HG03108 (cell line): ENCODE measurements around the gene PRKAG2.
"Not testable (repeated sequence)": the region's sequence is repeated elsewhere in the genome, so short reads cannot be mapped to it uniquely, and the experiment has no call there.

ENCODE experiments used
- ATAC-seq: cut with Tn5 transposase; IDR thresholded peaks from one replicate; pipeline ENCODE4 v1.9.1; 2021; ENCODE audit warnings: moderate library complexity; ENCODE audit not compliant: unreplicated experiment

The PRKAG2 gene

DNA sequence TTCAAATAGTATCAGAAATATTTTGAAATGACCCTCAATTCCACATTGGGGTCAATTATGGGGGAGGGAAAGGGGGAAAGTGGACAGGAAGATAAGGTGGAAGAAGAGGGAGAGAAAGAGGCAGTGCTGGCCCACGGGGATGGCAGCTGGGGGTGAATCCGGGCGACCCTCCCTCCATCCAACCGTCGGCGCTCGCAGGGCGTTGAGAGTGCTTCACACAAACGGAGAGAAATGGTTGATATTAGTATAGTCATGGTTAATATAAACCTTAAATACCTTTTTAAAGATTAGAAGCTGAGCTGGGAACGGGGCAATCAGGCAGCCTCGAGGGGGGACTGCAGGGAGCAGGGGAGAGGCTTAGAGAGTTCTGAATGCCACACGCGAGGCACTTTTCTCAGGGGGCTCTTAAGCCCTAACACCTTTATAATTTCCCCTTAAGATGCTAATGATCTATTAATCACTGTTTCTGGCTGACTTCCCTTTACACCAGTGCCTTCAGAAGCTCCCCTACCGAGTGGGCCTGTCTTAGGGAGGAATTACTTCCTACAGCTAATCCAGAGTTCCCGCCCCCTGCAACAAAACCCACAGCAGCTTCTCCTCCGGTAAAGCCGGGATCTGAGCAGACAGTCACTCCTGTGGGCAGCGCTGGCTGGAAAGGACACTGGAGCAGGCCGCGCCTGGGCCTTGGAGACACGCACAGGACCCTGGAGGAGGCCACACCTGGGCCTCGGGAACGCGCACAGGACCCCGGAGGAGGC is 39.5 kb downstream of the PRKAG2 start:
- no peak for ATAC-seq

DNA sequence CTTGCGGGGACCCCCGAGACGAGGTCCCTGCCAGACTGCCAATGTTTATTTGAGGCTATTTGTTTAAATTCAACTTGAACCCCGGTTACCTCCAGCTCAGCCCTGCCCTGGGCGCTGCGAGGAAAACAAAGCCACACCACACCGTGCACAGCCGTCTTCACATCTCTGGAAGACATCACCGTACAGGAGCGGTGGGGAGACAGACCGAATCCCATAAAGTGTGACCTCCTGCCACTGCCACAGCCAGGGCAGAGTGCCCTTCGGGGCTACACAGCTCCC is 40.0 kb downstream of the PRKAG2 start:
- no peak for ATAC-seq

DNA sequence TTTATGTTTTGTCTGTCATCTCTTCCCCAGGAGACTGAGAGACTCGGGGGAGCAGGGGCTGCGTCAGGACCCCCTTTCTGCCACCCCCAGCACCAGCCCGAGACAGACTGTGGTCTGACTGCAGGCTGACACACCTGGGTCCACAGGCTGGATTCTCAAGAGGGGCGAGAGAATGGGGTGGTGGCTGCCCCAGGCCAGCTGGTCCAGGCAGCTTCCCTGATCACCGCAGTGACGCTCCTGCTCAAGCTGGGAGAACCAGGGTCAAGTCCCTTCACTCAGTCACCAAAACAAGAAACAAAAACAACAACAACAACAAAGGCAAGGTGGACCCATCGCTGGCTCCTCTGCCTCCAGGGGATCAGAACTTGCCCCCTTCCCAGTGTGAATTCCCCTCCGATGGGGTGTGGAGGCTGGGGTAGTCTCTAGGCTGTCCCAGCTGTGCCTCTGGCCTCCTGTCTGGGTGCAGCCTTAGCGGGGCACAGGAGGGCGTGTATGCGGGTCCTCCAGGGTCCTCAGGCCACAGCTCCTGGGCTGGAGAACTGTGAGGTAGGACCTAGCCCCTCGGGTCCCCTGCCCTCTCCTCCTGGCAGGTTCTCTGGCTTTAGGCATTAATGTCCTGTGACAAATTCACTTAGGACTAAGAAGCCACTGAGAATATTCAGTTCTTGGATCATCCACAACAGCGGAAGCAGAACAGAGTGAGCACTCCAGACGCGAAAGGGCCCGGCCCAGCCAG is 40.6 kb downstream of the PRKAG2 start:
- ATAC-seq: no peak

DNA sequence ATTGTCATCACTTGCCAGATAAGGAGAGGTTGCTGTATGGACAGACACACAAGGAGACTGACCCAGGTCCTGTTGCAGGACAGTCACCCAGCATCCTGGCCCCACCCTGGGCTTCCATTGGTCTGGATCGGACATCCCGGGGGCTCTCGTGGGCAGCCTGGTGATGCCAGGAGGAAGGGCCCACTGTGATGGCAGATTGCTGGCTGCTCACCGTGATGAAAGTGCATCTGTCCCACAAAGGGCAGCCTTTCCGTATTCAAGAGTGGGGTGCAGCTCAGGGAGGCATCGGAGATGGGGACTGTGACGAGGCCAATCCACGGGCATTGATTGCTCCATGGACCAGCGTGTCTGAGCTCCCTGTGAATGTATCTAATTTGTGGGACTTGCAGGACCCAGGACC is 41.3 kb downstream of the PRKAG2 start:
- no peak for ATAC-seq

DNA sequence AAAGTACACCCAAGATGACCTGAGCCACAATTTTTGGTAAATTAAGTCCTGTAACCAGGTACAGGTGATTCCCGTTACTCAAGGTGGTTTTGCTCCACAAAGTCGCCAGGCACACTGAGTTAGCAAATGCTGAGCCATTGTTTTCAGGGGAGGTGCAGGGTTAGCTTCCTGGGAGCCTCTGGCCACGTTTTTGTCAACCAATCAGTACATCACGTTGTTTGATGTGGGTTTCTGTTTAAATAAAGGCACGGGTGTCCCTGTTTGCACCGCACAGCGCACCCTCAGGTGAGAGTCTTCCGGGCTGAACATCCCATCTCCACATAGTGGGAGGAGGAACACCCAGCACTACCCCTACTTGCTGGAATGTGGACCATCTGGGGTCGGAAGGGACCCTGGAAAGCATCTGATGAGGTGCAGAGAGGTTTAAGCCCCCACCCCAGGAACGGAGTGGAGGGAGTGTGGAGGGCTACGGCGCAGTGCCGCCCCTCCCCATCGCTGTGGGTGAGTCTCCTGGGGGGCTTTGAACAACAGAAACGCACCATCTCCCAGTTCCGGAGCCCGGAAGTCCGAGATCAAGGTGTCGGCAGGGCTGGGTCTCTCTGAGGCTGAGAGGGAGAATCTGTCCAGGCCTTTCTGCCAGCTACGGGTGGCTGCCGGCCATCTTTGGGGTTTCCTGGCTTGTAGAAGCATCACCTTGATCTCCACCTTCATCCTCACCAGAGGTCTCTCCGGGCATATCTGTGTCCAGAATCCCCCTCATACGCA is 42.5 kb downstream of the PRKAG2 start:
- ATAC-seq: no peak

DNA sequence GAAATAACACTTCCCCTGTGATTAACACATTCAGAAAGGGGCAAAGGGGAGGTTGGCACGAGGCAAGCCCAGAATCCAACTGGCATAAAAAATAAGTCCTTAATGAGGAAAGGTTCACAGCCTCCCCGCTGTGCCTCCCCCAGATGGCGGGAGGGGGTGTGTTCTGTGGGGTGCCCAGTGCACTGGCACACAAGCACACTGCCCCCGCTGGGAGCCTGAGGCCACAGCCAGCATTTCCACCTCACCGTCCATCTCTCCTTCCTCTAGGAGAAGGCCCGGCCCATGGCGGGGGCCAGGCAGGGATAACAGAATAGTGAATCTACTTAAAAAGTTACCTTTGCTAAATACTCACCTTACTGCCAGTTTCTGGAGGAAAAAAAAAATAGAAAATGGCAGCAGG is 43.2 kb downstream of the PRKAG2 start:
- ATAC-seq: no peak

DNA sequence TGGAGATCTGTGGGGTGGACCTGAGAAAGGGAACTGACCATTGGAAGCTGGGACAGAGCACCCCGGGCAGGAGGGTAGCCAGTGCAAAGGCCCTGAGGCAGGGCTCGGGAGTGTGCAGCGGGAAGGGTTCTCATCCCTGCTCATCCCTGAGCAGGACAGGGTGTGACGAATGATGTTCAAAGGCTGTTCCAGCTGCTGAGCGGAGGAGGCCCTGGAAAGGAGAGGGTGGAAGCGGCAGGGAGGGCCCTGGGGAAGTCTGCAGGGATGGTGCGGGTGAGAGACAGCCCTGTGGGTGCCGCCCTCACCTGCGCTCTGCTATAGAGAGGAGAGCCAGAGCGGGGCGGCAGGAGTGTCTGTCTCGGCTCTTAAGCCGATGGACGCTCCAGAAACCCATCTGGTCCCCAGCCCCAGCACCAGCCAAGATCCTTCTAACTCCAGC is 43.7 kb downstream of the PRKAG2 start:
- no peak for ATAC-seq

DNA sequence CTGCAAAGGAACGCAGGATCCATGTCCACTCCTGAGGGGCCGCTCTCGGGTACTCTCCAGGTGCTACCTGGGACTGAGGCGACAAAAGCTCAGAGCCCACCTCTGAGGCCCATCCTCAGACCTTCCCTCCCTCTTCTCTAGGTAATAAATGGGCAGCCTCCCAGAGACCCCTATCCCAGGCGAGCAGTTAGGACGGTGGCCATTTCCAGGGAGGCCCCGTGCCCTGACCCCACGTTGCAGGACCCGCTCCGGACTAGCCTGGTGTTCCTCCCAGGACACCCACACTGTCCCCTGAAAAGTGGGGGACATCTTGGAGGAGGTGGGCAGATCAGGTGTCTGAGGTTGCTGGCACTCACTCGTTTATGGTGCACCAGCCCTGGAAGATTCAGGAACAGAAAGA is 44.3 kb downstream of the PRKAG2 start:
- ATAC-seq: no peak

DNA sequence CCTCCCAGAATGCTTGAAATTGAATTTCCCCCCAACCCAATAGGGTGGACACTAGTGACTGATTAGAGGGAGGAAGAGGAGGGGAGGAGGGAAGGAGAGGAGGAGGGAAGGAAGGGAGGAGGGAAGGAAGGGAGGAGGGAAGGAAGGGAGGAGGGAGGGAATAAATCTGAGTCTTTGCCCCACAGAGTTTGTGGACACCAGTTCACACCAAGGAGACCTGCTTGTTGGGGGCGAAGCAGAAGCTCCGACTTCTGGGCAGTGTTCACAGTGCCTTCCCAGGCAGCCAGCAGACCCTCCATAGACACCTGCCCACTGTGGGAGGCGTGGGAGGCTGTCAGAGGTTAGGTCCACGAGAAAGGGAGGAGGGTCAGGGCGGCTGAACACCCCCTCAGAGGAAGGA is 44.8 kb downstream of the PRKAG2 start:
- no peak for ATAC-seq

DNA sequence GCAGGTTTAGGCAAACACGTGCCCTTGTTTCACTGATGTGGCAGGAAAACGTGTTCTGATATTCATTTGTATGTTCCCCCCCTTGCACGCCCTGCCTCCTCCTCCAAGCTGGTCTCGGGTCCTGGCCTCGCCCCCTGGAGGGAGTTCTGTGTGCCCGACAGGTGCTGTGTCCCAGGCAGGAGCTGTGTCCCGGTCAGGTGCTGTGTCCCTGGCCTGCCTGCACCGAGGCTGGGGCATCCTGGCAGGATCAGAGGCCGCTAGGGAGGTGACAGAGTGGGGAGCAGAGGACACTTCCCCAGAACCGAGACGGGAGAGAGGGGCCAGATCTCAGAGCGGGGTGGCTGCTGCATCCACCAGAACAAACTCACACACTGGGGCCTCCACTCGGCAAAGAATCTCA is 45.3 kb downstream of the PRKAG2 start:
- ATAC-seq: no peak

DNA sequence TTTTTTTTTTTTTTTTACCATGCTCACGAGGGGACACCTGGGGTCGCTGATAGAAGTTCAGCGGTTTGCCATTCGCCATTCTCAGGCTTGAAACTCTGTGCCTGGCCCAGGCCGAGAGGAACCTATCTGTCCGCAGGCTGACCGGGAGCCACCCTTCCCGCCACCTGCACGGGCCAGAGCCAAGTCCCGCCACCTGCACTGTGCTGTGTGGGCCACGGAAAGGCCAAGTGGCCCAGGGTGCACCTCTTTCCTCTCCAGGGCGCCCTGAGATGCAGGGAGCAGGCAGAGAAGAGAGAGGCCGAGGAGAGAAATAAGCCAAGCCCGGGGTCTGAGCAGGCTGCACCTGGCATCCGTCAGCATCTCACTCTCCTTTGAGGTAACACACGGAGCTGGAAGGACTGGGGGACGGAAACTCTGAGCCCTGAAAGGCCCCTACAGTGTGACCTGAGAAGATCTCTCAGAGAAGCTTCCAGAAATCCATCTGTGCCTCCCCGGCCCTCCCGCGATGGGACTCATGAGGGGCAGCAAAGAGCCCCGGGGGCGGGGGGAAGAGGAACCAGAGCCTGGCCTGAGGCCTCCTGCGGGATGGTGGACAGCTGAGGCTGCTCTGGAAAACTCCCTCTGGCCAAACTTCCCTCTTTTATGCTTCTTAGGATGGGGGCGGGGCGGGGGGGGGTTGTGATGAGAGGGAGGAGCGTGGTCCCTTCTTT is 46.6 kb downstream of the PRKAG2 start:
- ATAC-seq: no peak

DNA sequence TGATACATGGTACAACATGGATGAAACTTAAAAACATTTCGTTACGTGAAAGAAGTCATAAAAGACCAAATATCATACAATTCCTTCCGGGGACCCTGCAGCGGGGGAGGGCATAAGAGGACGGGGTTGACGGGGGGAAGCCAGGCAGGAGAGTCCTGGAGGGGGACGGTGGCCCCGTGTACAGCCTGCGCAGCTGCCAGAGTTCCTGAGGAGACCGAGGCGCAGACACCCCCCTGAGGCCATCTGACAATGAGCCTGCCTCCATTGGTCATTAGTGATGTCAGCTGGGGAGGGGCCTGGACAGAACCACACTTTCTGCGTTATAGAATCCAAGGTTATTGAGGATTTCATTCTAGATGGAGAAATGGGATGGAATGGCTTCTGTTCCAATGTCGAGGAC is 47.2 kb downstream of the PRKAG2 start:
- no peak for ATAC-seq

DNA sequence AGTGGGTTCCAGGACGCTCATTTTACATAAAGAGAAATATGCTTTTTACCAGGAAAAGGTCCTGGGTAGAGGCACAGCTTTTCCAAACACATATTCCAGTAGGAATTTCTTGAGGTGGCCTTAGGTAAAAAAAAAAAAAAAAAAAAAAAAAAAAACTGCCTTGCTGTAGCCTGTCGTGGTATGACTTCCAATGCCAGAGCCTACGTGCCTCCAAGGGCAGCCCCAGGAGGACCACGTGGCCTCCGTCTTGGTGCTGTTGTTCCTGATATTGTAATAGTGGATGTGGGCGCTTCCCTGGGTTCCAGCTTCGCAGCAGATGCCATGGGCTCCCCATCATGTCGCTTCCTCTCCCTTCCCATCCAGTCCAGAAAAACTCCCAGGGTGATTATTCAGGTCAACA is 49.3 kb downstream of the PRKAG2 start:
- ATAC-seq: no peak

DNA sequence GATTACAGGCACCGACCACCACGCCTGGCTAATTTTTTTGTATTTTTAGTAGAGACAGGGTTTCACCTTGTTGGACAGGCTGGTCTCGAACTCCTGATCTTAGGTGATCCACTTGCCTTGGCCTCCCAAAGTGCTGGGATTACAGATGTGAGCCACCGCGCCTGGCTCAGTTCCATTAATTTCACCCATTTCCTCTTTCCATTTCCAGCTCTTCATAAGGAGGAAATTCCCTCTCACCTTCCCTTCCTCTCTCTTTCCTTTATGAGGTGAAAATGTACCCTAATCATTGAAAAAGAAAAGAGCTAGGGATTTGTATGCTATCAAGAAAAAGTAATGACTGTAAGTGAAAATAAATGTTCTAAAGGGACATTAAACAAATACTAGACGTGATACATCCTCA is 50.6 kb downstream of the PRKAG2 start:
- ATAC-seq: not testable (repeated sequence)

DNA sequence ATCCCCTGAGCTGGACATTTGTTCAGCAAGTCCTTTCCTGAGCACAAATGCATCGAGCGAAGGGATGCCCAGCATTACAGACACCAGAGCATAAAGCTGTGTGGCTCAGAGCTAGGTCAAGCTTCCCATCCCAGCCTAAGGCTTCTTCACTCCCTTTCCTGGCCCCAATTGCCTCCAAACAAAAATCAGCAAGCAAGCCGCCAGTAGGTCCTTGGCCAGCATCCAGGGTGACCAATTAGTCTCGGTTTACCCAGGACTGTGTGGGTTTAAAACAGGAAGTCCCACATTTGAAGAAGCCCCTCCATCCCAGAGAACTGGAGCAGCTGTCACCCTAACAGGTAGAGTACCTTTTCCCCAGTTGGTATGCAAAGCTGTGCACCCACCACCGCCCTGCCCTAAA is 51.2 kb downstream of the PRKAG2 start:
- no peak for ATAC-seq

DNA sequence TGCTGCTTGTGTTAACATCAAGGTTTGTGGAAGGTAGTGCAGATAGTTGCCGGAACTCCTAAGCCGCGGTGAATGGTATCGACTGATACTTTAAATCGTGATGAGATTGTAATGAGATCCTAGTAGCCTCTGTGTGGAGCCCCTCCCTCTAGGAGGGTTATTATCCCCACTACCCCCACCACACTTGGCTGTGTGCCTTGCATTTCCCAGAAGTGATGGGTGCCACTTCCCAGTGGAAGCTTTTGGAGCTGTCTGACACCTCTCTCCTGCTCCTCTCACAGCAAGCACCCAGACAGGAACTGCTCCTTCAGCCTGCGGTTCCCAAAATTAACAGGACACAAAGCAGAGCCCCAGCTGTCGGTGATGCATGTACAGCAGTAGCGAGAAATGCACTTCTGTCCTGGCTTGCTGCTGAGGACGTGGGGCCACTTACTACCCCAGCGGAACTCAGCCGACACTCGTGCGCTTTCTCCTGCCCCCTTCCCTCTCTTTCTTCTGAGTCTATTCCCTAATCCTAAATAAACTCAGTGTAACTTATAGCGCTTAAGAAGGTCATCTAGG is 52.5 kb downstream of the PRKAG2 start:
- ATAC-seq: no peak

DNA sequence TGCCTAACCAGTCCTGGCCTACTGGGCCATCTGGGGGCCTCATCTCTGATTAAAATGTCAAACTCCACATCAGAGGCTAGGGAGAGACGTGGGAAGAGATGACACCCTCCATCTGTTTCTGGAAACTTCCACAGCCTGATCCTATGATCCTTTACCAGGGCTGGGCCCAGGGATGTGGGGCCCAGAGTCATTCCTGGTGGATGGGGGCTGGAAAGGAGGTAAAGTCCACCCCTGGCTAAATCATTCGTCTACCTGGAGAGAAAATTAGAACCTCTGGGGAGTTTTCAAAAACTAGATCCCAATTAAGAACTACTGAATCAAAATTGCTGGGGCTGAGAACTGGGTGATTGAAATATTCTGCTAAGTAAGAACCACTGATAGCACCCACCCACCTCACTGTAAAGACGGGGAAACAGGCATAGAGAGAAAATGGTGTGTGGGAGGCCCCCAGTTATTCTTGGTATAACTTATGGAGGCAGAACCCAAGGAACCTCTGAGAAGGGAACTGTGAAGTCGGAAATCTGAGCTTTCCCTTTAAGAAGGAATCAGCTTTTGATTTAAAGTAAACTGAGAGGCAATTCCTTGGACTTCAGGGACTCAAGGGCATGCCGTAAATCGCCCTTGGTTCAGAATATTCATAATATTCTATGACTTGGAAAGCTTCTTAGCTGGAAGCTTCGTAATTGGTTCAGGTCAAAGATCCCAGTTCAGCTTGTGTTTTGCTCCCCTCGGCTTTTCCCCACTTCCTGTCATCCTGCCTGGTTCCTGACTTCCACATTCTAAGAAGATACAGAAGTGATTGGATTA is 53.1 kb downstream of the PRKAG2 start:
- no peak for ATAC-seq

DNA sequence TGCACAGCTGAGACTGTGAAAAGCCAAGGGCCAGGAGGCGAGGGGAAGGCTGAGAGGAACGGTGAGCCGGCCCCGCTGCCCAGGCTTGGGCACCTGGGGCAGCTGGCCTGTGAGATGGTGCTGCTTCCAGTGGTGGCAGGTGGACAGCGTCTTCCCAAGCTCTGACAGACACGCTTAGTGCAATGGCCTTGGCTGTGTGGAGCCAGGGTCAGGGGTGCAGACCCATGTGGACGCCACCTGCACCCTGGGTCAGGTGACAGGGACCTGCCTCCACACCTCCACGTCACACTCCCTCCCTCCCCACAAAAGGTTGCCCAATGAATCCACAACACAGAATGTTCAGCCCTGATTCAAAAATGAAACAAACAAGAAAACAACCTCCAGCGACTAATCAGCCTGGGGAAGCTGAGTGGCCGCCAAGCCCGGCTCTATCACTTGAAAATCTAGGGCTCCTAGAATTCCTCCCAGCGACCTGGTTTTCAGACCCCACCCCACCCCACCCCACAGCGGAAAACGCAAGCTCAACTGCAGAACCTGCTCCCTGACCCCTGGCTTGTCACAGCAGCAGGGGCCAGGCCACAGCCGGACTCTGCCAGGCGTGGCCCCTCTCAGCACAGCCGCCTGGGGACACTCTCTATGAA is 54.3 kb downstream of the PRKAG2 start:
- no peak for ATAC-seq

DNA sequence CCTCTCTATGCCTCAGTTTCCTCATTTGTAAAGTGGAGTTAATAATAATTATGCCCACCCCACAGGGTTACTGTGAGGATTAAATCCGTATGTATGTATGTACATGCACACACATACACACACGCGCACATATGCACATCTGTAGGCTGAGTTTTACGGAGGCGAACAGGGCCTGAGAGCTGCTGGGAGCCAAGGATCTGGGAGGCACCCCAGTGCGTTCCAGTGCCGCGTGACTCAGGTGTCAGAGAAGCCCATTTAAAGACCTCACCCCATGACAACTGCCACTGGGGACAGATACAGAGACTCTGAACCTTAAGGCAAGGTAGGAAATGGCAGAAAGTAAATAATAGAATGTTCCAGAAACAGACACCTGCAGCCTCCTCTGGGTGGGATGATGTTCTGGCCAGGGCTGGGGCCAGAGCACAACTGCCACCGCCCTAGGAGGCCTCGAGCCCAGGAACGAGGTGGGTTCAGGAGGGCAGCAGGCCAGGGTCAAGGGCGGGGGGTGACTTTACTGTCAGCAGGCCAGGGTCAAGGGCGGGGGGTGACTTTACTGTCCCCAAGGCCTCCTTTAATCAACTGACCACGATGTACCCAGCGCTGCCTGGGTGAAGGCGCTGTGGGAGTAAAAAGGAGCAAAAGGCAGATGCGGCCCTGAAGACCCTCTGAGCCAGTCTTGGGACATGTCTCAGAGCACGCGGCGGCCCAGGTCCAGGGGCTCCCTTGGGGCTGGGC is 54.9 kb downstream of the PRKAG2 start:
- no peak for ATAC-seq
